GM23338 (cell line): ENCODE measurements around the gene ARPP21. TPM values are rescaled to one million over a fixed set of nuclear protein-coding genes. Genes with fewer than 3 reads are reported as not detected.

Experiments
- ATAC-seq: fragments of 200-7000 bp; cut with Tn5 transposase; 3 replicates; pipeline ENCODE4 v1.9.1; 2020
- DNase-seq: peaks from one replicate; pipeline ENCODE4 v3.0.0-alpha.2; 2015; ENCODE audit warnings: low spot score
- H2AFZ ChIP-seq: fragments of 200-600 bp; sonication (generic); 2 replicates; pipeline ENCODE4 v1.8.0; 2016; ENCODE audit warnings: antibody characterized with exemption, mild to moderate bottlenecking, moderate library complexity
- H3F3A ChIP-seq: fragments of 200-600 bp; sonication (generic); replicated peaks from 2 replicates; pipeline ENCODE4 v1.8.0; 2017; ENCODE audit warnings: antibody characterized with exemption, mixed run types, low read depth
- H3K27ac ChIP-seq: fragments of 200-600 bp; sonication (generic); 2 replicates; pipeline ENCODE4 v1.6.1; 2016; ENCODE audit warnings: low read depth
- H3K27me3 ChIP-seq: fragments of 200-600 bp; sonication (generic); 2 replicates; pipeline ENCODE4 v1.8.0; 2016; ENCODE audit warnings: mild to moderate bottlenecking, mixed run types, moderate library complexity; ENCODE audit not compliant: insufficient read depth
- H3K36me3 ChIP-seq: fragments of 200-600 bp; sonication (generic); 2 replicates; pipeline ENCODE4 v1.8.0; 2016; ENCODE audit warnings: mild to moderate bottlenecking; ENCODE audit not compliant: insufficient read depth
- H3K4me1 ChIP-seq: fragments of 200-600 bp; sonication (generic); 2 replicates; pipeline ENCODE4 v1.8.0; 2016; ENCODE audit warnings: mild to moderate bottlenecking, moderate library complexity; ENCODE audit not compliant: insufficient read depth
- H3K4me2 ChIP-seq: fragments of 200-600 bp; sonication (generic); 2 replicates; pipeline ENCODE4 v1.7.1; 2017; ENCODE audit warnings: mixed run types
- H3K4me3 ChIP-seq: fragments of 200-600 bp; sonication (generic); 2 replicates; pipeline ENCODE4 v1.6.1; 2016; ENCODE audit warnings: mixed run types
- H3K79me2 ChIP-seq: fragments of 200-600 bp; sonication (generic); replicated peaks from 2 replicates; pipeline ENCODE4 v1.8.0; 2017; ENCODE audit warnings: mild to moderate bottlenecking; ENCODE audit not compliant: insufficient read depth
- H3K9me2 ChIP-seq: fragments of 200-600 bp; sonication (generic); 2 replicates; pipeline ENCODE4 v1.8.0; 2017; ENCODE audit not compliant: insufficient read depth
- H4K20me1 ChIP-seq: fragments of 200-600 bp; sonication (generic); replicated peaks from 2 replicates; pipeline ENCODE4 v1.8.0; 2017; ENCODE audit warnings: mild to moderate bottlenecking; ENCODE audit not compliant: insufficient read depth
- H3K27ac Mint-ChIP-seq: 2 replicates; pipeline ENCODE4 v1.8.0; 2020; ENCODE audit warnings: inconsistent platforms, mild to moderate bottlenecking, moderate library complexity, mixed read lengths
- H3K27me3 Mint-ChIP-seq: 3 replicates; pipeline ENCODE4 v1.8.0; 2022; ENCODE audit warnings: low read depth, mild to moderate bottlenecking, moderate library complexity, mixed read lengths, inconsistent platforms; ENCODE audit not compliant: insufficient read depth, poor library complexity
- H3K36me3 Mint-ChIP-seq: 3 replicates; pipeline ENCODE4 v1.8.0; 2021; ENCODE audit warnings: low read depth, mild to moderate bottlenecking, inconsistent platforms, moderate library complexity, mixed read lengths
- H3K4me1 Mint-ChIP-seq: 3 replicates; pipeline ENCODE4 v1.8.0; 2020; ENCODE audit warnings: mild to moderate bottlenecking, inconsistent platforms, mixed read lengths
- H3K4me3 Mint-ChIP-seq: 3 replicates; pipeline ENCODE4 v1.8.0; 2021; ENCODE audit warnings: moderate library complexity, mild to moderate bottlenecking, inconsistent platforms, mixed read lengths
- H3K9me3 Mint-ChIP-seq: 3 replicates; pipeline ENCODE4 v1.8.0; 2020; ENCODE audit warnings: moderate library complexity, mild to moderate bottlenecking, inconsistent platforms, mixed read lengths
- CREB1 ChIP-seq: fragments of 250-450 bp; sonication (Bioruptor Pico); IDR thresholded peaks from 2 replicates; pipeline ENCODE4 v1.5.0; 2020; ENCODE audit warnings: low read depth, mild to moderate bottlenecking, moderate library complexity
- EZH2 ChIP-seq: fragments of 200-600 bp; sonication (generic); IDR thresholded peaks from one replicate; pipeline ENCODE4 v1.8.0; 2017; ENCODE audit warnings: antibody characterized with exemption, mild to moderate bottlenecking, low read depth; ENCODE audit not compliant: unreplicated experiment
- NANOG ChIP-seq: IDR thresholded peaks from 2 replicates; pipeline ENCODE4 v1.6.1; 2016; ENCODE audit warnings: antibody characterized with exemption, borderline replicate concordance
- POLR2AphosphoS5 ChIP-seq: IDR thresholded peaks from 2 replicates; pipeline ENCODE4 v1.6.1; 2016; ENCODE audit warnings: antibody characterized with exemption, low read depth
- STAT1 ChIP-seq: IDR thresholded peaks from one replicate; pipeline ENCODE4 v1.6.1; 2016; ENCODE audit warnings: antibody characterized with exemption; ENCODE audit not compliant: unreplicated experiment
- polyA plus RNA-seq: library from polyadenylated mRNA; unstranded; fragments of >200 nt; fragmentation: Nextera tagmentation; extraction: Ambion mirVana; gene quantifications from 2 replicates; pipeline ENCODE4 v1.2.1, GENCODE V29; 2016
- total RNA-seq: library from RNA; depleted of rRNA; stranded (reverse); fragments of >200 nt; shearing (Covaris generic); gene quantifications from 2 replicates; pipeline ENCODE4 v1.2.3, GENCODE V29; 2014
- TF ChIP-seq, protein P1 (sequence below): IDR thresholded peaks from 2 replicates; pipeline ENCODE4 v1.6.1; 2016; ENCODE audit warnings: antibody characterized with exemption
- TF ChIP-seq, protein P2 (sequence below): fragments of 250-450 bp; sonication (Bioruptor Pico); IDR thresholded peaks from 2 replicates; pipeline ENCODE4 v1.5.0; 2020; ENCODE audit warnings: mild to moderate bottlenecking, moderate library complexity

The ARPP21 gene
- total and polyA plus RNA-seq, 2 experiments from 2014 or later = not detected

DNA sequence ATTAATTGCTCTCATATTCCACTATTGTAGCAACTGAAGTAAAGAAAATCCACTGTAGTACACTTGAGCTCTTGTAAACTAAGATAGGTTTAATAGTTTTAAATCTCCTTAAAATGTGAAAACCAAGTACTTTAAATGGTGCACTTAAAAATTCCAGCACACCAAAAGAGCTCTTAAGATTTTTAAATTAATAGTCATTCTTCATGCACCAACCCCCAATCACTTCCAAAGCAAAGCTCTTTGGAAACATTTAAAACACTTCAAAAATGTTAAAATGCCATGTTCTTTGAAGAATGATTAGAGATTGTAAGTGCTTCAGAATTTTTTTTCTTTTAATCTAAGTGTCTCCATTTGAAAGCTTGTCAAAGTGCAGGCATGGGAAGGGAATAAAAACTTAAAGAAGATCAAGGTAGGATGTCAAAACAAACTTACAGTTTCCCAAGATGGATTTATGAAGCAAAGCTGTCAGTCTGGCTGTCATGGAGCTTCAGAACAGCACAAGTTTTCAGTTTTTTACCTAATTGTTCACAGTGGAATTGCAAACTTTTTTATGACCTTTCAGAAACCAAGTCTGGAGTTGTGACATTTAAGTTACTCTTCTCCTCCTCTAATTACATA, 84.3 kb downstream of the ARPP21 start:
- Histone ChIP-seq H3K4me1 (no peaks in the 10 kb centered on the region), H3K4me2 (no peak overlapping the region), H3K27me3 (peaks cover 72% of the 10 kb centered on the region), H3F3A (no peaks in the 10 kb centered on the region), H3K27ac (no peak overlapping the region), H4K20me1 (peaks cover 6% of the 10 kb centered on the region), H3K79me2 (no peaks in the 10 kb centered on the region), H2AFZ (no peak overlapping the region), H3K9me2 (no peaks in the 10 kb centered on the region), H3K4me3 (no peak overlapping the region), H3K36me3 (no peaks in the 10 kb centered on the region)
- Mint-ChIP-seq H3K4me3 (no peak overlapping the region), H3K36me3 (no peaks in the 10 kb centered on the region), H3K9me3 (no peaks in the 10 kb centered on the region), H3K27ac (no peak overlapping the region), H3K4me1 (peaks cover 11% of the 10 kb centered on the region; the same call in 2 of the 3 replicates), H3K27me3 (peaks cover 40% of the 10 kb centered on the region)
- no peak for DNase-seq
- no peak for ATAC-seq
- TF ChIP-seq, protein P1, sequence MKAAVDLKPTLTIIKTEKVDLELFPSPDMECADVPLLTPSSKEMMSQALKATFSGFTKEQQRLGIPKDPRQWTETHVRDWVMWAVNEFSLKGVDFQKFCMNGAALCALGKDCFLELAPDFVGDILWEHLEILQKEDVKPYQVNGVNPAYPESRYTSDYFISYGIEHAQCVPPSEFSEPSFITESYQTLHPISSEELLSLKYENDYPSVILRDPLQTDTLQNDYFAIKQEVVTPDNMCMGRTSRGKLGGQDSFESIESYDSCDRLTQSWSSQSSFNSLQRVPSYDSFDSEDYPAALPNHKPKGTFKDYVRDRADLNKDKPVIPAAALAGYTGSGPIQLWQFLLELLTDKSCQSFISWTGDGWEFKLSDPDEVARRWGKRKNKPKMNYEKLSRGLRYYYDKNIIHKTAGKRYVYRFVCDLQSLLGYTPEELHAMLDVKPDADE = no peak
- TF ChIP-seq POLR2AphosphoS5 = no peak
- no peak for TF ChIP-seq NANOG

- Histone ChIP-seq H3K4me3 (no peak overlapping the region), H3K9me2 (no peaks in the 10 kb centered on the region), H4K20me1 (peaks cover 6% of the 10 kb centered on the region), H3K27me3 (peaks cover 77% of the 10 kb centered on the region), H3K27ac (no peak overlapping the region), H2AFZ (no peak overlapping the region), H3K79me2 (no peaks in the 10 kb centered on the region), H3K4me2 (no peak overlapping the region), H3K4me1 (no peaks in the 10 kb centered on the region), H3F3A (no peaks in the 10 kb centered on the region), H3K36me3 (no peaks in the 10 kb centered on the region)
- Mint-ChIP-seq H3K27me3 (peaks cover 41% of the 10 kb centered on the region), H3K4me3 (no peak overlapping the region), H3K36me3 (no peaks in the 10 kb centered on the region), H3K9me3 (no peaks in the 10 kb centered on the region), H3K4me1 (peaks cover 11% of the 10 kb centered on the region; the same call in 2 of the 3 replicates), H3K27ac (no peak overlapping the region)
- ATAC-seq (no peak), DNase-seq (no peak)
- TF ChIP-seq STAT1 (no peak), EZH2 (no peak), CREB1 (CRISPR knock-in tag) (no peak)
- TF ChIP-seq, protein P2, sequence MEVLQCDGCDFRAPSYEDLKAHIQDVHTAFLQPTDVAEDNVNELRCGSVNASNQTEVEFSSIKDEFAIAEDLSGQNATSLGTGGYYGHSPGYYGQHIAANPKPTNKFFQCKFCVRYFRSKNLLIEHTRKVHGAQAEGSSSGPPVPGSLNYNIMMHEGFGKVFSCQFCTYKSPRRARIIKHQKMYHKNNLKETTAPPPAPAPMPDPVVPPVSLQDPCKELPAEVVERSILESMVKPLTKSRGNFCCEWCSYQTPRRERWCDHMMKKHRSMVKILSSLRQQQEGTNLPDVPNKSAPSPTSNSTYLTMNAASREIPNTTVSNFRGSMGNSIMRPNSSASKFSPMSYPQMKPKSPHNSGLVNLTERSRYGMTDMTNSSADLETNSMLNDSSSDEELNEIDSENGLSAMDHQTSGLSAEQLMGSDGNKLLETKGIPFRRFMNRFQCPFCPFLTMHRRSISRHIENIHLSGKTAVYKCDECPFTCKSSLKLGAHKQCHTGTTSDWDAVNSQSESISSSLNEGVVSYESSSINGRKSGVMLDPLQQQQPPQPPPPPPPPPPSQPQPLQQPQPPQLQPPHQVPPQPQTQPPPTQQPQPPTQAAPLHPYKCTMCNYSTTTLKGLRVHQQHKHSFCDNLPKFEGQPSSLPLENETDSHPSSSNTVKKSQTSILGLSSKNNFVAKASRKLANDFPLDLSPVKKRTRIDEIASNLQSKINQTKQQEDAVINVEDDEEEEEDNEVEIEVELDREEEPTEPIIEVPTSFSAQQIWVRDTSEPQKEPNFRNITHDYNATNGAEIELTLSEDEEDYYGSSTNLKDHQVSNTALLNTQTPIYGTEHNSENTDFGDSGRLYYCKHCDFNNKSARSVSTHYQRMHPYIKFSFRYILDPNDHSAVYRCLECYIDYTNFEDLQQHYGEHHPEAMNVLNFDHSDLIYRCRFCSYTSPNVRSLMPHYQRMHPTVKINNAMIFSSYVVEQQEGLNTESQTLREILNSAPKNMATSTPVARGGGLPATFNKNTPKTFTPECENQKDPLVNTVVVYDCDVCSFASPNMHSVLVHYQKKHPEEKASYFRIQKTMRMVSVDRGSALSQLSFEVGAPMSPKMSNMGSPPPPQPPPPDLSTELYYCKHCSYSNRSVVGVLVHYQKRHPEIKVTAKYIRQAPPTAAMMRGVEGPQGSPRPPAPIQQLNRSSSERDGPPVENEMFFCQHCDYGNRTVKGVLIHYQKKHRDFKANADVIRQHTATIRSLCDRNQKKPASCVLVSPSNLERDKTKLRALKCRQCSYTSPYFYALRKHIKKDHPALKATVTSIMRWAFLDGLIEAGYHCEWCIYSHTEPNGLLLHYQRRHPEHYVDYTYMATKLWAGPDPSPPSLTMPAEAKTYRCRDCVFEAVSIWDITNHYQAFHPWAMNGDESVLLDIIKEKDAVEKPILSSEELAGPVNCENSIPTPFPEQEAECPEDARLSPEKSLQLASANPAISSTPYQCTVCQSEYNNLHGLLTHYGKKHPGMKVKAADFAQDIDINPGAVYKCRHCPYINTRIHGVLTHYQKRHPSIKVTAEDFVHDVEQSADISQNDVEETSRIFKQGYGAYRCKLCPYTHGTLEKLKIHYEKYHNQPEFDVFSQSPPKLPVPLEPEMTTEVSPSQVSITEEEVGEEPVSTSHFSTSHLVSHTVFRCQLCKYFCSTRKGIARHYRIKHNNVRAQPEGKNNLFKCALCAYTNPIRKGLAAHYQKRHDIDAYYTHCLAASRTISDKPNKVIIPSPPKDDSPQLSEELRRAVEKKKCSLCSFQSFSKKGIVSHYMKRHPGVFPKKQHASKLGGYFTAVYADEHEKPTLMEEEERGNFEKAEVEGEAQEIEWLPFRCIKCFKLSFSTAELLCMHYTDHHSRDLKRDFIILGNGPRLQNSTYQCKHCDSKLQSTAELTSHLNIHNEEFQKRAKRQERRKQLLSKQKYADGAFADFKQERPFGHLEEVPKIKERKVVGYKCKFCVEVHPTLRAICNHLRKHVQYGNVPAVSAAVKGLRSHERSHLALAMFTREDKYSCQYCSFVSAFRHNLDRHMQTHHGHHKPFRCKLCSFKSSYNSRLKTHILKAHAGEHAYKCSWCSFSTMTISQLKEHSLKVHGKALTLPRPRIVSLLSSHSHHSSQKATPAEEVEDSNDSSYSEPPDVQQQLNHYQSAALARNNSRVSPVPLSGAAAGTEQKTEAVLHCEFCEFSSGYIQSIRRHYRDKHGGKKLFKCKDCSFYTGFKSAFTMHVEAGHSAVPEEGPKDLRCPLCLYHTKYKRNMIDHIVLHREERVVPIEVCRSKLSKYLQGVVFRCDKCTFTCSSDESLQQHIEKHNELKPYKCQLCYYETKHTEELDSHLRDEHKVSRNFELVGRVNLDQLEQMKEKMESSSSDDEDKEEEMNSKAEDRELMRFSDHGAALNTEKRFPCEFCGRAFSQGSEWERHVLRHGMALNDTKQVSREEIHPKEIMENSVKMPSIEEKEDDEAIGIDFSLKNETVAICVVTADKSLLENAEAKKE (CRISPR knock-in tag) = no peak
Observed at GRCh38 chr3:35724106-35724505, 84.8 kb downstream of the ARPP21 start.
